HEK293T (cell line): ENCODE data around the gene DOCK3.

Source experiments
- ELF4 ChIP-seq: fragments of 450-650 bp; IDR thresholded peaks from 2 replicates; pipeline ENCODE4 v1.6.1; 2017; ENCODE audit warnings: antibody characterized with exemption
- FOXA1 ChIP-seq: fragments of 450-650 bp; IDR thresholded peaks from 2 replicates; pipeline ENCODE4 v1.6.1; 2016; ENCODE audit warnings: mild to moderate bottlenecking
- FOXK2 ChIP-seq: fragments of 450-650 bp; IDR thresholded peaks from 2 replicates; pipeline ENCODE4 v1.6.1; 2016; ENCODE audit warnings: mild to moderate bottlenecking
- L3MBTL2 ChIP-seq: fragments of 450-650 bp; conservative IDR thresholded peaks from 2 replicates; pipeline ENCODE4 v1.6.1; 2016; ENCODE audit warnings: mild to moderate bottlenecking
- LEF1 ChIP-seq: fragments of 450-650 bp; IDR thresholded peaks from 2 replicates; pipeline ENCODE4 v1.6.1; 2017; ENCODE audit warnings: mild to moderate bottlenecking, borderline replicate concordance
- NFRKB ChIP-seq: fragments of 450-650 bp; IDR thresholded peaks from 2 replicates; pipeline ENCODE4 v1.6.1; 2016; ENCODE audit warnings: mild to moderate bottlenecking, moderate library complexity
- TARDBP ChIP-seq: fragments of 450-650 bp; IDR thresholded peaks from 2 replicates; pipeline ENCODE4 v1.6.1; 2016
- ZNF384 ChIP-seq: fragments of 450-650 bp; IDR thresholded peaks from 2 replicates; pipeline ENCODE4 v1.6.1; 2016

- TF ChIP-seq NFRKB = no peak
- no peak for TF ChIP-seq TARDBP
- no peak for TF ChIP-seq FOXK2
- no peak for TF ChIP-seq LEF1
- no peak for TF ChIP-seq ELF4
- TF ChIP-seq FOXA1 = no peak
- no peak for TF ChIP-seq ZNF384
- TF ChIP-seq L3MBTL2 = no peak
Observed at GRCh38 chr3:51358981-51359380, 684.3 kb downstream of the DOCK3 start.
